Prostate gland (tissue), 2 donors: Measurements from ENCODE around the gene FAM53B. TPM values are rescaled to one million over a fixed set of nuclear protein-coding genes. Genes with fewer than 3 reads are reported as not detected.

Source experiments
- DNase-seq: peaks from one replicate; pipeline ENCODE4 v3.0.0-alpha.2; 2019; ENCODE audit warnings: low spot score
- H3K27ac ChIP-seq, 2 donors: fragments of 200-600 bp; sonication (generic); 2 replicates each; pipeline ENCODE4 v1.5.1; 2017 to 2019
- H3K27me3 ChIP-seq: fragments of 200-600 bp; sonication (generic); replicated peaks from 2 replicates; pipeline ENCODE4 v1.5.1; 2019; ENCODE audit not compliant: insufficient read depth
- H3K36me3 ChIP-seq, 2 donors: fragments of 200-600 bp; sonication (generic); 1 replicate in 1 of 2; 2 replicates in 1 of 2; pipeline versions ENCODE4 v1.5.1 to v1.8.1; 2017 to 2019
- H3K4me1 ChIP-seq: fragments of 200-600 bp; sonication (generic); replicated peaks from 2 replicates; pipeline ENCODE4 v1.5.1; 2019
- H3K4me3 ChIP-seq, 2 donors: fragments of 200-600 bp; sonication (generic); 2 replicates each; pipeline ENCODE4 v1.5.1; 2017 to 2019
- H3K9me3 ChIP-seq: fragments of 200-600 bp; sonication (generic); 2 replicates; pipeline ENCODE4 v1.5.1; 2017
- CTCF ChIP-seq, 4 experiments: fragments of 200-600 bp in 2 of 4; fragments of 450-650 bp in 2 of 4; sonication (generic) in 2 of 4; IDR thresholded peaks; 1 replicate in 3 of 4; 2 replicates in 1 of 4; pipeline ENCODE4 v1.5.1; 2016 to 2019; ENCODE audit warnings: antibody characterized with exemption in 4 of 4, mild to moderate bottlenecking in 2 of 4, moderate library complexity in 2 of 4
- POLR2A ChIP-seq: fragments of 450-650 bp; IDR thresholded peaks from one replicate; pipeline ENCODE4 v1.6.1; 2016; ENCODE audit warnings: antibody characterized with exemption, mild to moderate bottlenecking
- POLR2AphosphoS5 ChIP-seq: sonication (generic); formaldehyde crosslinking; IDR thresholded peaks from one replicate; pipeline ENCODE4 v1.6.1; 2017; ENCODE audit warnings: antibody characterized with exemption
- WGBS: methylation state at CpG from one replicate; pipeline ENCODE4 v1.1.5; 2018; 5-methylcytosine and 5-hydroxymethylcytosine counted together
- intact Hi-C: fragments of 100-400 bp; cut with DNase I; formaldehyde crosslinking; loops from one replicate; pipeline ENCODE4 v1.14.2; 2022
- total RNA-seq, 2 donors: library from RNA; depleted of rRNA; stranded (reverse); fragments of >200 nt; gene quantifications; one replicate each; pipeline ENCODE4 v1.1.0, GENCODE V29; 2016

FAM53B gene
- total RNA-seq, 2 donors from 2014 or later = 28.9 to 101 TPM

DNA sequence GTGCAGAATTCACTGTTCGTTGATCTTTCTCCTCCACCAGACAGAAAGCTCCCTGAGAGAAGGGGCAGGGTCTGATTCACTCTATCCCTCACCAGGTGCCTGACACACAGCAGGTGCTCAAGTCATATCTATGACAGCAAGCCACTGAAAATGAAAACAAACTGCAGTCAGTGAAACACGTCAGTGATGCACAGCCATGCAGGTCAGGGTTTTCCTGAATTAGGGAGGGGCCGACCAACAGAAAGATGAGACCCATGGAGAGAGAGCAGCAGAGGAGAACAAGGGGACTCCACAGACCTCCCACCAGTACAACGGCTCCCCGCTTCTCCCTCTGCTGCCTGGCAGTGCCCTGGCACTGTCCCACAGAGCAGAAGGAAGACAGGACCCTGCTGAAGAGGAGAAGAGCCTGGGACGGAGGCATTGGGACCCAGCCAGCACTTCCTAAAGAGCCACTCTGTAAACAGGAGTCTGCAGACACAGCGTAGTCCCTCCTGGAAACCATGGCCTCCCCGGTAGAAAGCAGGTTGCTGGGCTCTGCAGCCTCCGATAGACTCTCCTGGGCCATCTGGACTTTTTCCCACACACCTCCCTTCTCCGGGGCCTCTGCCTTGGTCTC lies 50.3 kb downstream of the FAM53B start:
- no peaks in the 10 kb centered on the region for H3K4me1 ChIP-seq
- DNase-seq = no peak
- no peaks in the 10 kb centered on the region for H3K36me3 ChIP-seq
- no peaks in the 10 kb centered on the region for H3K27me3 ChIP-seq
- no peak overlapping the region for H3K4me3 ChIP-seq
- no peaks in the 10 kb centered on the region for H3K9me3 ChIP-seq
- no peak overlapping the region for H3K27ac ChIP-seq
- TF ChIP-seq POLR2AphosphoS5 (no peak), POLR2A (no peak), CTCF (IDR thresholded peaks at IDR 0.05) (no peak)
- intact Hi-C loops = no loop called here
- 46% methylated on average over 10 of the region's 10 CpGs for WGBS

DNA sequence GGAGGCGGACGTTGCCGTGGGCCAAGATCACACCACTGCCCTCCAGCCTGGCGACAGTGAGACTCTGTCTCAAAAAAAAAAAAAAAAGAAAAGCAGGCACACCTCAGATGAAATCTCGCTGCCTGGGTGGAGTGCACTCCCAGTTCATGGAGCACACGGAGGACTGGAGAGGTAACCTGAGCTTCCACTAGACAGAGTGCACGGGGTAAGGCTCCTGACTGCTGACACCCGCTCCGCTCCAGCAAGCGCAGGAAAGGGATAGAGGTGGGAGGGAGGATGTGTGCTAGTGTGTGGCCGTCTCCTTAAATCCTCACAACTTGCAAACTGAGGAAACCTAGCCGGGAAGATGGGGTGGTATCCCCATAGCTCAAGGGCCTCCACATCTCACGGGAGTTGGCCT lies 50.8 kb downstream of the FAM53B start:
- TF ChIP-seq POLR2A = no peak
- no peak for TF ChIP-seq POLR2AphosphoS5
- TF ChIP-seq CTCF (IDR thresholded peaks at IDR 0.05) = no peak
- Histone ChIP-seq H3K27me3 (no peaks in the 10 kb centered on the region), H3K27ac (no peak overlapping the region), H3K9me3 (no peaks in the 10 kb centered on the region), H3K4me3 (no peak overlapping the region), H3K4me1 (no peaks in the 10 kb centered on the region), H3K36me3 (no peaks in the 10 kb centered on the region)
- DNase-seq = no peak
- WGBS = 58% methylated on average over 13 of the region's 13 CpGs
- intact Hi-C loops = no loop called here

DNA sequence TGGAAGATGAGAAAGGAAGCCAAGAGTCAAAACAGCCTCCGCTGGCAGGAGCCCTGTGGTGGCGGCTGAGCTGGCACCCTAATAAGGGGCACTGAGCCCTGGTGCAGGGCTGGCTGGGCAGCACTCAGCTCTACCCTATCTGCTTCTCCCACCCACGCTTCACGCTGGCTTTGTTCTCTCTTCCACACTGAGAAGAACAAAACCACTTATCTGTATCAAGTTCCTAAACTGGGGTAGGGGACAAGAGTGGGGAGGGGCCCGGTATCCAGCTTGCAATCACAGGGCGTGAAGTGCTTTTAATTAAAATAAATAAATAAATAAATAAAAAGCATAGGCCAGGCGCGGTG lies 52.1 kb downstream of the FAM53B start:
- H3K27me3 ChIP-seq = no peaks in the 10 kb centered on the region
- no peaks in the 10 kb centered on the region for H3K36me3 ChIP-seq
- no peak for DNase-seq
- intact Hi-C loops = no loop called here
- TF ChIP-seq POLR2A (no peak), POLR2AphosphoS5 (no peak), CTCF (IDR thresholded peaks at IDR 0.05) (no peak)
- no peaks in the 10 kb centered on the region for H3K9me3 ChIP-seq
- H3K27ac ChIP-seq = no peak overlapping the region
- H3K4me3 ChIP-seq = no peak overlapping the region
- no peaks in the 10 kb centered on the region for H3K4me1 ChIP-seq
- WGBS = 87% methylated on average over 8 of the region's 8 CpGs

- TF ChIP-seq CTCF (IDR thresholded peaks at IDR 0.05) (no peak), POLR2AphosphoS5 (no peak), POLR2A (no peak)
- H3K27me3 ChIP-seq = no peaks in the 10 kb centered on the region
- 74% methylated on average over 11 of the region's 11 CpGs for WGBS
- no peak overlapping the region for H3K4me3 ChIP-seq
- H3K27ac ChIP-seq = no peak overlapping the region
- DNase-seq = no peak
- no peaks in the 10 kb centered on the region for H3K36me3 ChIP-seq
- no peaks in the 10 kb centered on the region for H3K9me3 ChIP-seq
- intact Hi-C loops = no loop called here
- H3K4me1 ChIP-seq = no peaks in the 10 kb centered on the region
These were observed 52.6 kb downstream of the FAM53B start for GRCh38 chr10:124691421-124692099.

- H3K9me3 ChIP-seq = no peaks in the 10 kb centered on the region
- H3K4me1 ChIP-seq = no peaks in the 10 kb centered on the region
- intact Hi-C loops = no loop called here
- H3K36me3 ChIP-seq = no peaks in the 10 kb centered on the region
- no peak overlapping the region for H3K27ac ChIP-seq
- DNase-seq = no peak
- no peaks in the 10 kb centered on the region for H3K27me3 ChIP-seq
- H3K4me3 ChIP-seq = no peak overlapping the region
- TF ChIP-seq POLR2A (no peak), POLR2AphosphoS5 (no peak), CTCF (IDR thresholded peaks at IDR 0.05) (no peak)
- 49% methylated on average over 5 of the region's 5 CpGs for WGBS
These were observed 53.2 kb downstream of the FAM53B start for GRCh38 chr10:124691002-124691401.
